Motor neuron (in vitro differentiated cells): ENCODE results near the gene RNU6-1. TPM values are rescaled to one million over a fixed set of nuclear protein-coding genes. Genes with fewer than 3 reads are reported as not detected.

Experiments
- ATAC-seq, 8 experiments: fragments of 200-7000 bp; cut with Tn5 transposase; replicated peaks in 6 of 8; 2 replicates each; pipeline ENCODE4 v1.8.0; 2021; ENCODE audit warnings: mild to moderate bottlenecking in 8 of 8, moderate library complexity in 8 of 8
- H3K27ac ChIP-seq, 2 donors: fragments of 250-450 bp; sonication (Bioruptor Pico); 2 replicates each; pipeline ENCODE4 v1.9.0; 2021; ENCODE audit warnings: antibody characterized with exemption in 2 of 2, mild to moderate bottlenecking in 2 of 2, moderate library complexity in 1 of 2
- H3K4me1 ChIP-seq, 2 donors: fragments of 250-450 bp; sonication (Bioruptor Pico); replicated peaks in 1 of 2; 2 replicates each; pipeline ENCODE4 v1.6.1; 2021; ENCODE audit warnings: antibody characterized with exemption in 2 of 2, mild to moderate bottlenecking in 2 of 2, moderate library complexity in 1 of 2
- H3K4me3 ChIP-seq, 5 donors: fragments of 250-450 bp; sonication (Bioruptor Pico); 2 replicates each; pipeline ENCODE4 v1.9.0; 2021; ENCODE audit warnings: antibody characterized with exemption in 5 of 5, mild to moderate bottlenecking in 5 of 5, moderate library complexity in 4 of 5
- WGBS, 10 experiments: fragments of 450-650 bp; shearing (Covaris generic); methylation state at CpG; one replicate each; pipeline ENCODE4 v1.0.0; 2022; 5-methylcytosine and 5-hydroxymethylcytosine counted together
- in situ Hi-C, 9 experiments: fragments of 400-800 bp; cut with MboI; loops; one replicate each; pipeline ENCODE4 v1.15.0; 2021; ENCODE audit warnings: low sequenced_read_pairs in 9 of 9, low pct_unique_long_range_greater_than_20kb in 2 of 9; ENCODE audit not compliant: unreplicated experiment in 9 of 9
- total RNA-seq, 8 experiments: library from RNA; unstranded; fragments of 300-600 nt; gene quantifications; 2 replicates each; pipeline versions ENCODE4 v1.2.3 to v1.2.4, GENCODE V29; 2022

Gene RNU6-1
- total RNA-seq: under 1 TPM in 1 of 8 experiments, not detected in 7; under 0.01 TPM

DNA sequence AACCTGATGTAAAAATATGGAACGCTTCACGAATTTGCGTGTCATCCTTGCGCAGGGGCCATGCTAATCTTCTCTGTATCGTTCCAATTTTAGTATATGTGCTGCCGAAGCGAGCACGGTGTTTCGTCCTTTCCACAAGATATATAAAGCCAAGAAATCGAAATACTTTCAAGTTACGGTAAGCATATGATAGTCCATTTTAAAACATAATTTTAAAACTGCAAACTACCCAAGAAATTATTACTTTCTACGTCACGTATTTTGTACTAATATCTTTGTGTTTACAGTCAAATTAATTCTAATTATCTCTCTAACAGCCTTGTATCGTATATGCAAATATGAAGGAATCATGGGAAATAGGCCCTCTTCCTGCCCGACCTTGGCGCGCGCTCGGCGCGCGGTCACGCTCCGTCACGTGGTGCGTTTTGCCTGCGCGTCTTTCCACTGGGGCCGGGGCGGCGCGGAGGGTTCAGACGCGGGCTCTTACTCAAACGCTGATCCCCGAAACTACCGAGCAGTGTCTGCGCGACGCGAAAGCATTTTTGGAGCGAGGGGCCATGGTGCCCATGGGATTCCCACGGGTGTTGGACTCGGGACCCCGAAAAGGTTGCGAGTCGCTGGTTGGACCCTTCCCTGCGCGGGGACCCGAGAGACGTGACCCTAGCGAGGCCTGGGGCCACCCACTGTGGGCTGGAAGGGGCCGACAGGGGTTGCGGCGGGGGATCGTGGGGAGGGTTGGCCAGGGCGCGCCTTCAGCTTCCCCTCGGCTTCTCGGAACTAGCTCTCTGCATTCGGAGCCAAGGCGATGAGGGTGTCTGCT, at the start of gene RNU6-1:
TSS of gene RNU6-1 (minus strand) at position 117 of the 820 bp plus-strand sequence.
- WGBS, 10 experiments: 0 to 4% (median 1%) methylated on average over 7 to 37 of the region's 62 CpGs; no CpG with 5 or more reads in 1 of the 10 experiments
- peak within 1 kb of the TSS; percentile 67 to 94 (median 81) for H3K4me3 ChIP-seq
- peak within 1 kb of the TSS; percentile 87 to 92 for H3K27ac ChIP-seq
- in situ Hi-C loops: loop anchor here in 7 of 9 experiments (10.0 to 25.0 kb wide), 4 partner anchors 303 to 903 kb away; partner anchors contain the start of gene MAP2K5 (in 1 of the 7)
- ATAC-seq: peak; percentile 70 to 87 (median 80)
- H3K4me1 ChIP-seq: peaks cover 12 to 15% of the 10 kb centered on the region in 2 donors

DNA sequence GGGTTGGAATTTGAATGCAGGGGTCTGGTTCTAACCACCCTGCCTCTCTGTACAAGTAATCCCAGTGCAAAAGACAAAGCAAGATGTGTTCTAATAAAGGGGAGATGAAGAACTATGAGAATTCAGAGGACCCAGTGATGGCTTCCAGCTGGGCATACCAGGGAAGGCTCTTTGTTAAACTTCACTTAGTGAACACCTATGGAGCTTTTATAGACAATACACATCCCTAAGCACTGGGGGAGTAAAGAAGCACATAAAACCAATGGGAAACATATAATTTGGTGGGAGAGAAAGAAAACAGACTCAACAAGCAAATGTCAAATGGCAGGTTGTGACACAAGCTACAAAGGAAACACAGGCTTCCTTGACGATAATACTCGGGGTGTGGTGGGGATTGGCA, 47.9 kb upstream of the RNU6-1 start:
- WGBS, 10 experiments: 17 to 100% (median 92%) methylated on average over 1 to 2 of the region's 2 CpGs; no CpG with 5 or more reads in 3 of the 10 experiments
- ATAC-seq: no peak
- Histone ChIP-seq H3K4me3 (no peak overlapping the region), H3K27ac (no peak overlapping the region), H3K4me1 (peaks cover 22 to 23% of the 10 kb centered on the region in 2 donors)
- in situ Hi-C loops: no loop called here

DNA sequence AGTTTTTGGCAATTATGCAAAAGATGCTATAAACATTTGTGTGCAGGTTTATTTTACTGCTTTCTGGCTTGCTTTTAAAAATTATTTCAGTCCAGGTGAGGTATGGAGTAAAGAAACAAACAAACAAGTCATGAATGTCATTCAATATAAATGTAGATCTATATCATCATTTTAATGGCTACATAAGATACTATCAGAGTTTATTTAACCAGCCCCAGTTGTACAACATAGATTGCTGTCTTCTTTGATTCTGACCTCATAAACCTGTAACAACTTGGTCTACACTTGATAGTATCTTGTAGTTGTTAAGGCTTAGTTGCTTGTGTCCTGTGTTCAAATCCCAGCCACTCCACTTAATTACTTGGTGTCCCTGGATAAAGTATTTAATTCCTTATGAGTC, 46.0 kb upstream of the RNU6-1 start:
- Histone ChIP-seq H3K27ac (no peak overlapping the region), H3K4me3 (no peak overlapping the region), H3K4me1 (peaks cover 23 to 24% of the 10 kb centered on the region in 2 donors)
- ATAC-seq: no peak
- in situ Hi-C loops: no loop called here

DNA sequence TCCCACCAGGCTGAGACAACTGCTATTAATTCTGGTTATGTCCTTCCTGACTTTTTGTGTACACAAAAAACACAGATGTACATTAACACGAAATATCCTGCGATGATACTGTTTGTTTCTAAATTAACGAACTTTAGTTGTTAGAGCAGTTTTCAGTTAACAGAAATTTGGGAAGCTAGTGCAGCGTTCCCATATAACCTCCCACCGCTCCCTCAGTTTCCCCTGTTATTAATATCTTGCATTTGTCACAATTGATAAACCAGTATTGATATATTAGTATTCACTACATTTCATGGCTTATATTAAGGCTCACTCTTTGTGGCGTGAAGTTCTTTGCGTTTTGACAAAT, 45.3 kb upstream of the RNU6-1 start:
- peak overlapping the region; percentile 23 to 40 (median 32) for H3K4me3 ChIP-seq
- ATAC-seq: no peak
- peaks cover 23 to 24% of the 10 kb centered on the region in 2 donors for H3K4me1 ChIP-seq
- 71 to 100% (median 86%) methylated on average over 1 to 7 of the region's 7 CpGs; no CpG with 5 or more reads in 1 of the 10 experiments for WGBS, 10 experiments
- in situ Hi-C loops: no loop called here
- peak overlapping the region; percentile 18 to 58 for H3K27ac ChIP-seq

DNA sequence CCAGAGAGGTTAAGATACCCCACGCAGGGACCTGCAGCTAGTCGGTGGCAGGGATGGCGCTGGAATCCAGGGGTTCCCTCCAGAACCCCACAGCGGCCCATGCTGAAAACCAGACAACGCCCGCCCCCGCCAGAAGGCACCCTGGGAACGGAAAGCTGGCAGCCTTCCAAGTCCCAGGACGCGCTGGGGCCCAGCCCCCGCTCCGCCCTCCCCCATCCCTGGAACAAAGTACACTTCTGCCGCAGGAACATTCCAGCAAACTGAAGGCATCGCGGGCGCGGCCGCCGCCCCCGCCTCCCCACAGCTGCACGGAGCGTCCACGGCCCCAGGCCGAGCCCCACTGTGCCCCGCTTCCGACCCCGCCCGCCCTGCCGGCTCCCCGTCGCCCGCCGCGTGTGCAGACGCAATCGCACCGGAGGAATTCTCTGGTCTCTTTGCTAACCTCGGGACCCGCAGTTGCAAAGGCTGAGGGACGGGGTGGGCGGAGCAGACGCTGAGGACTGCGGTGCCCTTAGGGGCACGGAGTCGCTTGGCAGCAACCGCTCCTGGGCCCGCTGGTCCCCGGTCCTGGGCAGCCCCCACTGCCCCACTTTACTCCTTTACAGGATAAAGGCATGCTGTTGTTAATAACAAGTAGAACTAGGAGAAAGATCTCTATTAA, 44.8 kb upstream of the RNU6-1 start:
- 10 to 49% (median 27%) methylated on average over 1 to 4 of the region's 48 CpGs; no CpG with 5 or more reads in 6 of the 10 experiments for WGBS, 10 experiments
- peak overlapping the region; percentile 23 to 40 (median 32) for H3K4me3 ChIP-seq
- peak; percentile 91 to 97 (median 94) for ATAC-seq
- in situ Hi-C loops: no loop called here
- H3K27ac ChIP-seq: peak overlapping the region; percentile 18 to 58
- H3K4me1 ChIP-seq: peaks cover 23 to 24% of the 10 kb centered on the region in 2 donors

DNA sequence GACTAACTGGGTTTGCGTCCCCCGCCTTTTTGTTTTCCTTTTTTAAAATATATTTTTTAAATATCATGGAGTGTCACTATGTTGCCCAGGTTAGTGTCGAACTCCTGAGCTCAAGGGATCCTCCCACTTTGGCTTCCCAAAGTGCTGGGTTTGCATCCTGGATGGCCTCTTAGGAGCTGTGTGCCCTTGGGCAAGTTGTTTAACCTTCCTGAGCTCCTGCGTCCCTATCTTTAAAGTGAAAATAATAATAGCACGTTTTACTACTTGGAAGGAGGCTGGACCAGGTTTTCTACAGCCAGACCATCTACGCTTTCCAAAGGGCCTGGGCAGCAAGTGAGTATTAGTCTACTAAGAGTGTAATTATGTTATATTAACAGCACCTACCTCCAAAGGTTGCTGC, 44.2 kb upstream of the RNU6-1 start:
- no peak for ATAC-seq
- in situ Hi-C loops: no loop called here
- H3K4me1 ChIP-seq: peaks cover 23 to 24% of the 10 kb centered on the region in 2 donors
- H3K27ac ChIP-seq: peak overlapping the region in 1 of 2 donors; percentile 58
- 69 to 100% (median 85%) methylated on average over 1 to 6 of the region's 6 CpGs for WGBS, 10 experiments
- H3K4me3 ChIP-seq: no peak overlapping the region

DNA sequence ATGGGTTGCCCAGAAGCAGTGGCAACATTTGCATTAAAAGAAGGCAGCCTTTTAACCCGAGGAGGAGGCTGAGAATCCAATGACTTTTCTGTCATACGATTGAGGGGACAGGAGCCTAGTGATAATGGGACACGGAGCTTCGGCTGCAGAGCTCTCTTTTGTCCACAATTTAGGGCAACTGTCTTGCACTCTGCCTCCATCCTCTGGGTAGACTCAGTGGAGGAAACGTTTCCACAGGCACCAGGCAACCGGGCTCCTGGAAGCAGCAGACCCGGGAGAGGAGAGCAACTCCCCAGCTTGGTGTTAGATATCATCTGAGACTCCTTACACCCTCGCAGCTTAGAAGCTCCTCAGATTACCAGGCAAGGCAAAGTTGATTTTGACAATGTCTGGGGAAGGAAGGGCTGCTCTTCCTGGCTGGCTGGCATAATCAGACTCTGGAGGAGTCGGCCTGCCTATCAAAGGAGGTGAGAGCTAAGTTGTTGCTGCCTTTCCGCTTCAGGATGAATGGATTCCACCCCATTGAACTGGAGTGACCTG, 43.5 kb upstream of the RNU6-1 start:
- Histone ChIP-seq H3K4me3 (no peak overlapping the region), H3K4me1 (peaks cover 23 to 24% of the 10 kb centered on the region in 2 donors), H3K27ac (peak overlapping the region in 1 of 2 donors; percentile 46)
- no peak for ATAC-seq
- WGBS, 10 experiments: 21 to 88% (median 54%) methylated on average over 2 to 8 of the region's 10 CpGs; no CpG with 5 or more reads in 2 of the 10 experiments
- in situ Hi-C loops: no loop called here

DNA sequence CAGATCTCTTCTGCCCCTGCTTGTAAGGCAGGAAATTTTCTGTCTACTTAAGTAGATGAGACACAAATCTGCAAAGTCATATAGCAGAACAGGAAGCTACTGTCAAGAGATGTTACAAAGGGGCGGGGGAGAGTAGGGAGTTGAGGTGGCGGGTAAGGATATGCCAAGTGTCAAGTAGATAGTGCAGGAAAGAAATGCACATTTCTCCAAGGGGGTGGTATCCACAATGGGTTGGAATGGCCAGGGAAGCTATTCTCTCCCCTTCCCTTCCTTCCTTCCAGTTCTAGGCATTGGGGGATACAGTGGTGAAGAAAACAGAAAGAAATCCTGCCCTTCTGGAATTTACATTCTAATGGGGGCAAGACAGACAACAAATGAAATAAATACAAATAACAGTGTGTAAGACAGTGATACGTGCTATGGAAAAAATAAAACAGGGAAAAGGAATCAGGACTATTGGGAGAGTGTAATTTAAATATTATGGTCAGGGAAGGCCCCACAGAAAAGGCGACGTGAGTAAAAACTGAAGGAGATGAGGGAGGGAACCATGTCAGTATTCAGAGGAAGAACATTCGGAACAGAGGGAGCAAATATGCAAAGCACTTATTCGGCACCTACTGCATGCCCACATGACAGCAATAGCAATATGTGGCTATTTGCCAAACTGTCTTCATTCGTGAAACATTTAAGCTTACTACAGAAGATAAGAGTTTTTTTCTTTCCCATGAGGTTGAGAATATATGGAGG, 42.8 kb upstream of the RNU6-1 start:
- Histone ChIP-seq H3K4me3 (no peak overlapping the region), H3K27ac (no peak overlapping the region), H3K4me1 (peaks cover 23 to 24% of the 10 kb centered on the region in 2 donors)
- ATAC-seq: peak in 2 of 8 experiments; percentile 6 to 10
- in situ Hi-C loops: no loop called here
- WGBS, 10 experiments: 37 to 91% (median 81%) methylated on average over 3 to 8 of the region's 8 CpGs

DNA sequence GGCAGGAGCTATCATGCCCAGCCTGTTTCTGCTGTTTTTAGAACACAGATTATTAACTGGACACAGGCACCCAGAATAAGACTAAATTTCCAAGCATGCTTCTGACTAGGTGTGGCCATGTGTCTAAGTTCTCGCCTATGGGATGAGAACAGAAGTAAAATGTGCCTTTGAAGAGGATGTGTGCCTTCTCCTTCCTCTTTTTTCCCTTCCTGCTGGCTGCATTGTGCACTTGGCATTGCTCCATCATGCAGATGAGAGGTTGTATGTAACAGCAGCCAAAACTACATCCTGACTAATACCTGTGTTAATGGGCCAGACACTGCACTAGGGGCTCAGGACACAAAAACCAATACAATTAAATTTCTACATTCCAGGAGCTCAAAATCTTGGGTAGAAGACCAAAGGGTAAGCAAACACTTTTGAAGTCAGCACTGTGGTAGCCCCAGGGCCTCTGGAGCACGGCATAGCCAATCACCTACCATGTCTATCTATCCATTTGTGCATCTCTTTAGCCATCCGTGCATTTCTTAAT, 40.9 kb upstream of the RNU6-1 start:
- no peak for ATAC-seq
- H3K27ac ChIP-seq: no peak overlapping the region
- in situ Hi-C loops: no loop called here
- 40 to 100% (median 100%) methylated on average over 1 to 3 of the region's 3 CpGs; no CpG with 5 or more reads in 3 of the 10 experiments for WGBS, 10 experiments
- peaks cover 23 to 24% of the 10 kb centered on the region in 2 donors for H3K4me1 ChIP-seq
- H3K4me3 ChIP-seq: no peak overlapping the region

DNA sequence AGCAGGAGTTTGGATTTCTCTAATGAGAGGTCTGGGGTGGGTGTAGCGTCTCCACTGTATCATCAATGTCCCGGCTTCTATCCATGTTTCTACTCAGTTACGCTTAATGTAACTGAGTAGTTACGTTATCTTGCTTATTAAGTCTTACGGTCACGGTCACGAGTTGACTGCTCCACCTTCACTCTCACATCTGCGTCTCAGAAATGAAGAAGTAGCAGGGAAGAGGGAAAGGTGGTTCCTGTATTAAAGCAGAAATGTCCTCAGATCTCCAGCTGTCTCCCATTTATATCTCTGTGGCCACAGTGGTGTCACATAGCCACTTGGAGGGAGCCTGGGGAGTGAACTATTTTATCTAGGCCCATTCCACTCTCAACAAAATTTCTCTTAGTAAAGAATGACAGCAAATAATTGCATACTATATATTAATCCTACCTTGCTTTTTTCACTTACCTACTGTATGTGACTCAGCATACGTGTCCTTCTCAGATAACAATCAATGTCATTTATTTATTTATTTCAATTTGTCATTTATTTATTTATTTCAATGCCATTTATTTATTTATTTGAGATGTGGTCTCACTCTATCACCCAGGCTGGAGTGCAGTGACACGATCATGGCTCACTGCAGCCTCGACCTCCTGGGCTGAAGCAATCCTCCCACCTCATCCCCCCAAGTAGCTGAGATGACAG, 39.7 kb upstream of the RNU6-1 start:
- peaks cover 16 to 19% of the 10 kb centered on the region in 2 donors for H3K4me1 ChIP-seq
- H3K27ac ChIP-seq: no peak overlapping the region
- WGBS, 10 experiments: 82 to 100% (median 95%) methylated on average over 2 to 10 of the region's 11 CpGs
- in situ Hi-C loops: no loop called here
- H3K4me3 ChIP-seq: no peak overlapping the region
- no peak for ATAC-seq

DNA sequence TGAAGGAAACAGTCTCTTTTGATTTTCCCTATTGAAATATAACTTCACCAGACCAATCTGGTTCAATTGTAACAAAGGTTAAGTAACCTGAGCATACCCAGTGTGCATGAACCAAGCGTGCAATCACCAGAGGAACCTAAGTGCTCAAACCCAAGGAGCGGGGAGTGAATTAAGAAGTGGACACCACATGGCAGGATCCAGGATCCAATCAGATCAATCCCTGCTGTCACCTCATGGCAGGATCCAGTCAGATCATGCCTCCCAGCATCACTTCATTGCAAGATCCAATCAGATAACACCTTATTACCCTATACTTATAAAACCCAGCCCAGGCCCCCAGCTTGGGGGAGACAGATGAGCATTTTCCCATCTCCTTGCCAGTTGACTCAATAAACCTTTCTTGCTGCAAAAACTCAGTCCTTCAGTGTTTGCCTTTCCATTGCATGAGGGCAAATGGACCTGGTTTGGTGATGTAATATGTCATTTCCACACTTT, 38.9 kb upstream of the RNU6-1 start:
- ATAC-seq: peak in 5 of 8 experiments; percentile 61 to 96 (median 65)
- in situ Hi-C loops: no loop called here
- H3K4me1 ChIP-seq: peaks cover 9 to 12% of the 10 kb centered on the region in 2 donors
- WGBS, 10 experiments: 80 to 100% (median 97%) methylated on average over 1 to 2 of the region's 2 CpGs; no CpG with 5 or more reads in 4 of the 10 experiments
- H3K4me3 ChIP-seq: no peak overlapping the region
- H3K27ac ChIP-seq: no peak overlapping the region

DNA sequence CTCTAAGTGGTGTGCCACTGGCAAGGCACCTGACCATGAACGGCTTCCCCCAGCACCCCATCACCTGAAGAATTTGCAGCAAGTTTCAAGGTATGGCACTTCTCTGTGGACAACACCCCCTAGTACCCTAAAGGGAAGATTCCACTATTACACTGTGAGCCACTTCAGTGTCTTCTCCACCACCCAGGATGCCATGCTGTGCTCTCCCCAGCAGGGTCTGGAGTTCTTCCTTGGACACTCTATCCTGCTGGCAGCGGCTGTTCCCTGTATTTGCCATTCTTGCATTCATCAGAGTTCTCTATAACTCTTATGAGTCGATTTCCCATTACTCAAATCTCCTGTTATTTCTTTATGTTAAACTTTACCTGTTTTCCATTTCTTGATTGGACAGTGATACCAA, 33.9 kb upstream of the RNU6-1 start:
- in situ Hi-C loops: loop anchor here in 6 of 9 experiments (25.0 kb wide), 3 partner anchors 164 to 289 kb away; partner anchors contain the start of gene PIAS1 (in 1 of the 6)
- Histone ChIP-seq H3K4me1 (no peaks in the 10 kb centered on the region), H3K4me3 (no peak overlapping the region), H3K27ac (no peak overlapping the region)
- 29 to 100% (median 88%) methylated on average over 1 to 3 of the region's 3 CpGs; no CpG with 5 or more reads in 1 of the 10 experiments for WGBS, 10 experiments
- peak in 1 of 8 experiments; percentile 36 for ATAC-seq
